DOHH2 (cell line): ENCODE results near the gene MEIS2.

Experiments used
- H3F3A ChIP-seq: fragments of 200-600 bp; sonication (generic), shearing (Covaris generic); 2 replicates; pipeline ENCODE4 v1.6.0; 2016; ENCODE audit warnings: antibody characterized with exemption, mild to moderate bottlenecking; ENCODE audit not compliant: control insufficient read depth, insufficient read depth
- H3K27ac ChIP-seq: fragments of 200-600 bp; sonication (generic); 2 replicates; pipeline ENCODE4 v1.5.1; 2014; ENCODE audit warnings: low read depth, mild to moderate bottlenecking, low read length, moderate library complexity
- H3K27me3 ChIP-seq: fragments of 200-600 bp; sonication (generic); 2 replicates; pipeline ENCODE4 v1.6.1; 2014; ENCODE audit warnings: mild to moderate bottlenecking, low read length, mixed read lengths; ENCODE audit not compliant: control insufficient read depth
- H3K36me3 ChIP-seq: fragments of 200-600 bp; sonication (generic); 2 replicates; pipeline ENCODE4 v1.6.1; 2014; ENCODE audit warnings: mild to moderate bottlenecking, low read length, moderate library complexity, mixed read lengths; ENCODE audit not compliant: control insufficient read depth
- H3K4me1 ChIP-seq: fragments of 200-600 bp; sonication (generic); 2 replicates; pipeline ENCODE4 v1.6.1; 2014; ENCODE audit warnings: mild to moderate bottlenecking, low read length, mixed read lengths; ENCODE audit not compliant: control insufficient read depth
- H3K4me2 ChIP-seq: fragments of 200-600 bp; sonication (generic); 2 replicates; pipeline ENCODE4 v1.6.0; 2014; ENCODE audit warnings: mild to moderate bottlenecking, low read length, moderate library complexity
- H3K4me3 ChIP-seq: fragments of 200-600 bp; sonication (generic); 2 replicates; pipeline ENCODE4 v1.5.1; 2014; ENCODE audit warnings: mild to moderate bottlenecking, low read length, mixed read lengths
- H3K79me2 ChIP-seq: fragments of 200-600 bp; sonication (generic); 2 replicates; pipeline ENCODE4 v1.6.1; 2014; ENCODE audit warnings: mild to moderate bottlenecking, low read length, mixed read lengths; ENCODE audit not compliant: control insufficient read depth
- H3K9me2 ChIP-seq: fragments of 200-600 bp; sonication (generic); replicated peaks from 2 replicates; pipeline ENCODE4 v1.6.1; 2014; ENCODE audit warnings: mild to moderate bottlenecking, low read length, mixed read lengths; ENCODE audit not compliant: control insufficient read depth
- H3K9me3 ChIP-seq: fragments of 200-600 bp; sonication (generic); 2 replicates; pipeline ENCODE4 v1.6.1; 2014; ENCODE audit warnings: antibody characterized with exemption, low read length, mixed read lengths; ENCODE audit not compliant: control insufficient read depth, insufficient read depth
- H4K20me1 ChIP-seq: fragments of 200-600 bp; sonication (generic); 2 replicates; pipeline ENCODE4 v1.6.0; 2014; ENCODE audit warnings: low read depth, mild to moderate bottlenecking, antibody characterized with exemption, low read length, moderate library complexity; ENCODE audit not compliant: control insufficient read depth, insufficient read depth
- EZH2phosphoT487 ChIP-seq: fragments of 200-600 bp; sonication (generic); IDR thresholded peaks from 2 replicates; pipeline ENCODE4 v1.6.1; 2017; ENCODE audit warnings: borderline replicate concordance, mild to moderate bottlenecking, antibody characterized with exemption, low read length, moderate library complexity, mixed read lengths
- TF ChIP-seq, protein P1 (sequence below): fragments of 200-600 bp; sonication (generic); IDR thresholded peaks from one replicate; pipeline ENCODE4 v1.5.1; 2014; ENCODE audit warnings: antibody characterized with exemption, mild to moderate bottlenecking, low read depth, low read length; ENCODE audit not compliant: poor library complexity, severe bottlenecking

The MEIS2 gene

DNA sequence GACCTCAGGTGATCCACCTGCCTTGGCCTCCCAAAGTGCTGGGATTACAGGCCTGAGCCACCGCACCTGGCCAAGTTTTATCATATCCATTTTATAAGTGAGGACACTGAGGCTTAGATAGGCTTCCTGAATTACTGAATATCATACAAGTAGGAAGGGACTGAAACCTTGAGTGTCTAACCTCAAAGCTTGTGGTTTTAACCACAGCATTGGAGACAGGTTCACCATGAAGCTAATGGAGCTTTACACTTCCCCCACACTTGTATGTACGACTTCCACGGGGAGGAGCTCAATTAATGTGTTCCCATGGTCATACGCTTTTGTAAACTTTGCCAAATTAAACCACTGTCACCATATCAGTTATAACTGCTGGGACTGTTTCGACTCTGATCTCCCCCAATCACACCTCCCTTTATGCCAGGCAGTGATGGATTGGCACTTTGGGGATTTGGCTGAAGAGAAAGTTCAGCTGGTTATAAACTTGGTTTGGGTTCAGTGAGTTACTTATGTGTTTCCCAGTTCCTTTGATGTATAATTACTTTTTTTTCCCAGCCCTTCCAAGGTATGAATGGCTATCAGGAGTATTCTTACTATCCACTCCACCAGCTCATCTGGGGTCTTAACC, 38.4 kb upstream of the MEIS2 start:
- H3K4me3 ChIP-seq = no peak overlapping the region

DNA sequence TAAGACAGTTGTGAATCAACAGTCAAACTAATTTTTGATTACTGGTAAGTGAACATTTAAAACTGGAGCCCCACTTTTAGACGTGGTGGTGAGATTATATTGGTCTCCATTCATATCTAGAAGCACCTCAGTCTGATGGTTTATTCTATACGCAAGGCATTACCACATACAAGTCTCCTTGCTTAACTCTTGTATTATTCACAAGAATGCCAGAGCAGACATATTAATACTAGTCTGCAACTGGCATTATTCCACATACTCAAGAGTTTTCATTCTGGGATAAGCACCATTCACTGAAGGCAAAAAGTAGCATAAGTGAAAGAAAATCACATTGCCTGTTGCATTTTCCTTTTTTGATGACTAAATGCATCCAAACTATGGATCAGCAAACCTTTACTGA, 36.9 kb upstream of the MEIS2 start:
- H3K9me3 ChIP-seq = no peaks in the 10 kb centered on the region
- TF ChIP-seq EZH2phosphoT487 = no peak
- TF ChIP-seq, protein P1, sequence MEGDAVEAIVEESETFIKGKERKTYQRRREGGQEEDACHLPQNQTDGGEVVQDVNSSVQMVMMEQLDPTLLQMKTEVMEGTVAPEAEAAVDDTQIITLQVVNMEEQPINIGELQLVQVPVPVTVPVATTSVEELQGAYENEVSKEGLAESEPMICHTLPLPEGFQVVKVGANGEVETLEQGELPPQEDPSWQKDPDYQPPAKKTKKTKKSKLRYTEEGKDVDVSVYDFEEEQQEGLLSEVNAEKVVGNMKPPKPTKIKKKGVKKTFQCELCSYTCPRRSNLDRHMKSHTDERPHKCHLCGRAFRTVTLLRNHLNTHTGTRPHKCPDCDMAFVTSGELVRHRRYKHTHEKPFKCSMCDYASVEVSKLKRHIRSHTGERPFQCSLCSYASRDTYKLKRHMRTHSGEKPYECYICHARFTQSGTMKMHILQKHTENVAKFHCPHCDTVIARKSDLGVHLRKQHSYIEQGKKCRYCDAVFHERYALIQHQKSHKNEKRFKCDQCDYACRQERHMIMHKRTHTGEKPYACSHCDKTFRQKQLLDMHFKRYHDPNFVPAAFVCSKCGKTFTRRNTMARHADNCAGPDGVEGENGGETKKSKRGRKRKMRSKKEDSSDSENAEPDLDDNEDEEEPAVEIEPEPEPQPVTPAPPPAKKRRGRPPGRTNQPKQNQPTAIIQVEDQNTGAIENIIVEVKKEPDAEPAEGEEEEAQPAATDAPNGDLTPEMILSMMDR = no peak
- no peaks in the 10 kb centered on the region for H3K27me3 ChIP-seq
- H3K4me2 ChIP-seq = no peak overlapping the region
- H3K4me3 ChIP-seq = no peak overlapping the region
- H3K79me2 ChIP-seq = no peaks in the 10 kb centered on the region
- H3F3A ChIP-seq = no peaks in the 10 kb centered on the region
- H3K27ac ChIP-seq = no peak overlapping the region
- H3K9me2 ChIP-seq = no peaks in the 10 kb centered on the region
- H4K20me1 ChIP-seq = no peaks in the 10 kb centered on the region
- no peaks in the 10 kb centered on the region for H3K36me3 ChIP-seq
- no peaks in the 10 kb centered on the region for H3K4me1 ChIP-seq

More for the DNA sequence above, 38.4 kb upstream of the MEIS2 start:
- Histone ChIP-seq H3K9me3 (no peaks in the 10 kb centered on the region), H3K27me3 (0 out of 2 replicates have a peak, but pooled peaks cover 2% of the 10 kb centered on the region), H4K20me1 (no peaks in the 10 kb centered on the region), H3K4me2 (no peak overlapping the region), H3F3A (no peaks in the 10 kb centered on the region), H3K9me2 (no peaks in the 10 kb centered on the region), H3K36me3 (no peaks in the 10 kb centered on the region), H3K4me1 (no peaks in the 10 kb centered on the region), H3K27ac (no peak overlapping the region), H3K79me2 (no peaks in the 10 kb centered on the region)
- no peak for TF ChIP-seq EZH2phosphoT487
- TF ChIP-seq, protein P1 = no peak

DNA sequence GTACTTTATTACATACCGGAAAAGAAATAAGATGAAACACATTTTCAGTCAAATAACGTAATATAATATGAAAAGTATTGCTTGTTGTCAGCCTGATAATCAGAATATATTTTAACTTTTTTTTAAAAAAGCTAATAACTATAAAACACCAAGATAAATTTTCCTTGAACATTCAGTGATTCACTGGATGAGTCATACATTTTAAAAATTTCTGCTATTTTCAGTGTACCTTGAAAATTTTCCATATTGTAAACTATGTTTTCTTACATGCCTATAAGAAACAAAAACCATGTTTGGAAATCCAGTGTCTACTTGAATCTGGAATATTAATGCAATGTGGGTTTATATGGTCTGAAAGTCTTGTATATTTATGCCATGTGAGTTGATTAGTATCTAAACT, 36.3 kb upstream of the MEIS2 start:
- H3K79me2 ChIP-seq = no peaks in the 10 kb centered on the region
- no peaks in the 10 kb centered on the region for H4K20me1 ChIP-seq
- H3K27me3 ChIP-seq = peaks cover 5% of the 10 kb centered on the region
- no peak for TF ChIP-seq EZH2phosphoT487
- TF ChIP-seq, protein P1 = no peak
- H3F3A ChIP-seq = no peaks in the 10 kb centered on the region
- H3K9me3 ChIP-seq = no peaks in the 10 kb centered on the region
- no peaks in the 10 kb centered on the region for H3K4me1 ChIP-seq
- no peak overlapping the region for H3K27ac ChIP-seq
- no peak overlapping the region for H3K4me2 ChIP-seq
- no peaks in the 10 kb centered on the region for H3K9me2 ChIP-seq
- H3K36me3 ChIP-seq = no peaks in the 10 kb centered on the region
- no peak overlapping the region for H3K4me3 ChIP-seq
